Sigmoid colon (tissue), 4 donors: ENCODE results near the gene LYRM4.

Source experiments
- CTCF ChIP-seq, 4 experiments: fragments of 450-650 bp in 3 of 4; fragments of 200-600 bp in 1 of 4; IDR thresholded peaks; one replicate each; pipeline ENCODE4 v1.5.1; 2016 to 2019; ENCODE audit warnings: antibody characterized with exemption in 4 of 4, mild to moderate bottlenecking in 3 of 4, moderate library complexity in 2 of 4
- EP300 ChIP-seq, 4 donors: sonication (generic); formaldehyde crosslinking; IDR thresholded peaks; one replicate each; pipeline ENCODE4 v1.6.1; 2017; ENCODE audit warnings: antibody characterized with exemption in 4 of 4
- POLR2A ChIP-seq, 2 donors: fragments of 450-650 bp; IDR thresholded peaks; one replicate each; pipeline ENCODE4 v1.6.1; 2016; ENCODE audit warnings: antibody characterized with exemption in 2 of 2, mild to moderate bottlenecking in 2 of 2, moderate library complexity in 2 of 2
- POLR2AphosphoS5 ChIP-seq, 4 donors: sonication (generic); formaldehyde crosslinking; IDR thresholded peaks; one replicate each; pipeline ENCODE4 v1.6.1; 2017; ENCODE audit warnings: antibody characterized with exemption in 4 of 4

DNA sequence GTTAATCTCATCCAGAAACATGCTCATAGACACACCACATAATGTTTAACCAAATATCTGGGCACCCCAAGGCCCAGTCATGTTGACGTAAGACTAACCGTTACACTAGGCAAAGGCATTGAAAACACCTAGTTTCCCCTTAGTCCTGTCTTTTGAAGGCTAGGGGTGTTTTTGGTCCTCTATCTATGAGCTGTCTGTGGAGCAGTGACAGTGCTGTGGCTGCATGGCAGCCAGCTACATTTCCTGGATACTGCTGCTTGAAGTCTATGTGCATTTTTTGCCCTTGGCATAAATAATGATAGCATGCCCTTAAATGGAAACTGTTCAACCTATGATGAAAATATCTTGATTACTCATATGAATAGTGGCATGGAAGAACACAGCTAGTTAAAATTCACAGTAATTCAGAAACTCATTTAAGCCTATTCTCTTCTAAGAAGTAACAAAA, 19.2 kb upstream of the LYRM4 start:
- no peak for TF ChIP-seq CTCF (IDR thresholded peaks at IDR 0.05)
- no peak for TF ChIP-seq POLR2A (IDR thresholded peaks at IDR 0.05)
- TF ChIP-seq POLR2AphosphoS5 (IDR thresholded peaks at IDR 0.05), result no peak
- TF ChIP-seq EP300 (IDR thresholded peaks at IDR 0.05), result no peak
